AG20443 (cell line): ENCODE data around the gene QSOX2.

Experiments
- DNase-seq: peaks from one replicate; pipeline ENCODE4 v3.0.0; 2012; ENCODE audit warnings: low spot score, mixed read lengths

Gene QSOX2

GRCh38 chr9:136190237-136190601, 55.4 kb downstream of the QSOX2 start:
- DNase-seq: no peak

GRCh38 chr9:136189394-136190236, 56.0 kb downstream of the QSOX2 start:
- peak; percentile 56 for DNase-seq

- no peak for DNase-seq
Measured at GRCh38 chr9:136187683-136188586, 57.7 kb downstream of the QSOX2 start.

GRCh38 chr9:136187197-136187596, 58.4 kb downstream of the QSOX2 start:
- DNase-seq: no peak

GRCh38 chr9:136186386-136186785, 59.2 kb downstream of the QSOX2 start:
- DNase-seq: no peak

GRCh38 chr9:136185596-136186366, 59.8 kb downstream of the QSOX2 start:
- no peak for DNase-seq

- DNase-seq: no peak
Measured at GRCh38 chr9:136185066-136185465, 60.5 kb downstream of the QSOX2 start.

- no peak for DNase-seq
Measured at GRCh38 chr9:136182850-136183422, 62.7 kb downstream of the QSOX2 start.

GRCh38 chr9:136182420-136182787, 63.2 kb downstream of the QSOX2 start:
- no peak for DNase-seq

GRCh38 chr9:136181784-136182419, 63.7 kb downstream of the QSOX2 start:
- no peak for DNase-seq

GRCh38 chr9:136180586-136180985, 65.0 kb downstream of the QSOX2 start:
- no peak for DNase-seq

GRCh38 chr9:136179761-136180160, 65.9 kb downstream of the QSOX2 start:
- no peak for DNase-seq

- no peak for DNase-seq
Measured at GRCh38 chr9:136179101-136179616, 66.5 kb downstream of the QSOX2 start.

GRCh38 chr9:136178773-136179075, 66.9 kb downstream of the QSOX2 start:
- no peak for DNase-seq

GRCh38 chr9:136178061-136178772, 67.4 kb downstream of the QSOX2 start:
- no peak for DNase-seq

- DNase-seq: no peak
Measured at GRCh38 chr9:136177224-136177623, 68.4 kb downstream of the QSOX2 start.

GRCh38 chr9:136175616-136176197, 69.9 kb downstream of the QSOX2 start:
- no peak for DNase-seq

GRCh38 chr9:136174779-136175615, 70.6 kb downstream of the QSOX2 start:
- no peak for DNase-seq

GRCh38 chr9:136173648-136174290, 71.8 kb downstream of the QSOX2 start:
- DNase-seq: no peak
